ENCODE measurements around the gene INHA.

DNA sequence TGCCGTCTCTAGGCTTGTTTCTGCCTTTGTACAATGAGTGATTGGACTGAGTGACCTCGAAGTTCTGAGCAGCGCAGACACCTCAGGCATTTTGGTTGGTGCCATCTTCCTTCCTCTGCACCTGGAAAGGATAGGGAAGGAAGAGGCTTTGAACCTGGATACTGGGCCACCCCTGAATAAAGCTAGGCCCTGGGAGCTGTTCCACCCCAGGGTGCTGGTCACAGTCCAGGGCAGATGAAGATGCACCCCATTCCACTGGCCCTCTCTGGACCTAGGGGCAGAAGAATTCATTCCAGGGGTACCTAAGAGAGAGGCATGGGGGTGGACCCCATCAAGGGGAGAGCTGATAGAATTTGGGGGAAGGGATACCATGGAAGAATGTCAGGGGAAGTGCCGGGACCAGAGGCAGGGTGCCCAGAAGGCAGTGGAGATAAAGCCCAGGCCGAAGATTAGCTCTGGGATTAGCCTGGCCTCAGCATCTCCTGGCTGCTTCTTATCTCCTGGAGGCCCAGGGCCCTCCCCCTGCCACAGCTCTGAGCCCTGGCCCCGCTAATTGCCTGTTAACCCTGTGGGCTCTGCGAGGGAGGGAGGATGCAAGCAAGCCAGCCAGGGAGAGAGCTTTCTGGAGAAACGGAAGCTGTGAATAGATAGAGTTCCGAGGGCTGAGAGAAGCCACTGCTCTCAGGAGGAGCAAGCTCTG lies 46.4 kb upstream of the INHA start:
- TF ChIP-seq, protein P1, sequence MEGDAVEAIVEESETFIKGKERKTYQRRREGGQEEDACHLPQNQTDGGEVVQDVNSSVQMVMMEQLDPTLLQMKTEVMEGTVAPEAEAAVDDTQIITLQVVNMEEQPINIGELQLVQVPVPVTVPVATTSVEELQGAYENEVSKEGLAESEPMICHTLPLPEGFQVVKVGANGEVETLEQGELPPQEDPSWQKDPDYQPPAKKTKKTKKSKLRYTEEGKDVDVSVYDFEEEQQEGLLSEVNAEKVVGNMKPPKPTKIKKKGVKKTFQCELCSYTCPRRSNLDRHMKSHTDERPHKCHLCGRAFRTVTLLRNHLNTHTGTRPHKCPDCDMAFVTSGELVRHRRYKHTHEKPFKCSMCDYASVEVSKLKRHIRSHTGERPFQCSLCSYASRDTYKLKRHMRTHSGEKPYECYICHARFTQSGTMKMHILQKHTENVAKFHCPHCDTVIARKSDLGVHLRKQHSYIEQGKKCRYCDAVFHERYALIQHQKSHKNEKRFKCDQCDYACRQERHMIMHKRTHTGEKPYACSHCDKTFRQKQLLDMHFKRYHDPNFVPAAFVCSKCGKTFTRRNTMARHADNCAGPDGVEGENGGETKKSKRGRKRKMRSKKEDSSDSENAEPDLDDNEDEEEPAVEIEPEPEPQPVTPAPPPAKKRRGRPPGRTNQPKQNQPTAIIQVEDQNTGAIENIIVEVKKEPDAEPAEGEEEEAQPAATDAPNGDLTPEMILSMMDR (IDR thresholded peaks at IDR 0.05), result no peak
- TF ChIP-seq POLR2A (IDR thresholded peaks at IDR 0.05), result no peak

All from lower leg skin (tissue), 3 donors.